Measurements from ENCODE around the gene ADGRV1. TPM values are rescaled to one million over a fixed set of nuclear protein-coding genes. Genes with fewer than 3 reads are reported as not detected.

The ADGRV1 gene
- total RNA-seq, 1 donor from 2014 or later = 18.2 TPM

GRCh38 chr5:90871391-90871991 is 312.9 kb downstream of the ADGRV1 start:
- no peaks in the 10 kb centered on the region for H3K36me3 Mint-ChIP-seq (ENCODE audit: unreplicated experiment)
- TF ChIP-seq, protein P1, sequence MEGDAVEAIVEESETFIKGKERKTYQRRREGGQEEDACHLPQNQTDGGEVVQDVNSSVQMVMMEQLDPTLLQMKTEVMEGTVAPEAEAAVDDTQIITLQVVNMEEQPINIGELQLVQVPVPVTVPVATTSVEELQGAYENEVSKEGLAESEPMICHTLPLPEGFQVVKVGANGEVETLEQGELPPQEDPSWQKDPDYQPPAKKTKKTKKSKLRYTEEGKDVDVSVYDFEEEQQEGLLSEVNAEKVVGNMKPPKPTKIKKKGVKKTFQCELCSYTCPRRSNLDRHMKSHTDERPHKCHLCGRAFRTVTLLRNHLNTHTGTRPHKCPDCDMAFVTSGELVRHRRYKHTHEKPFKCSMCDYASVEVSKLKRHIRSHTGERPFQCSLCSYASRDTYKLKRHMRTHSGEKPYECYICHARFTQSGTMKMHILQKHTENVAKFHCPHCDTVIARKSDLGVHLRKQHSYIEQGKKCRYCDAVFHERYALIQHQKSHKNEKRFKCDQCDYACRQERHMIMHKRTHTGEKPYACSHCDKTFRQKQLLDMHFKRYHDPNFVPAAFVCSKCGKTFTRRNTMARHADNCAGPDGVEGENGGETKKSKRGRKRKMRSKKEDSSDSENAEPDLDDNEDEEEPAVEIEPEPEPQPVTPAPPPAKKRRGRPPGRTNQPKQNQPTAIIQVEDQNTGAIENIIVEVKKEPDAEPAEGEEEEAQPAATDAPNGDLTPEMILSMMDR (IDR thresholded peaks at IDR 0.05; ENCODE audit: partially characterized antibody, unreplicated experiment) = no peak
- no peak overlapping the region for H3K4me3 Mint-ChIP-seq (ENCODE audit: unreplicated experiment)
- H3K9me3 Mint-ChIP-seq (ENCODE audit: unreplicated experiment) = no peaks in the 10 kb centered on the region
- H3K4me1 Mint-ChIP-seq (ENCODE audit: low read depth, unreplicated experiment) = peaks cover 3% of the 10 kb centered on the region
- H3K27ac Mint-ChIP-seq (ENCODE audit: unreplicated experiment) = no peak overlapping the region
- H3K27me3 Mint-ChIP-seq (ENCODE audit: unreplicated experiment) = no peaks in the 10 kb centered on the region
- DNase-seq = no peak

- H3K36me3 Mint-ChIP-seq (ENCODE audit: unreplicated experiment) = no peaks in the 10 kb centered on the region
- no peak overlapping the region for H3K4me3 Mint-ChIP-seq (ENCODE audit: unreplicated experiment)
- no peak for DNase-seq
- H3K9me3 Mint-ChIP-seq (ENCODE audit: unreplicated experiment) = no peaks in the 10 kb centered on the region
- H3K27me3 Mint-ChIP-seq (ENCODE audit: unreplicated experiment) = no peaks in the 10 kb centered on the region
- H3K27ac Mint-ChIP-seq (ENCODE audit: unreplicated experiment) = no peak overlapping the region
- TF ChIP-seq, protein P1 (IDR thresholded peaks at IDR 0.05; ENCODE audit: partially characterized antibody, unreplicated experiment) = no peak
- peaks cover 3% of the 10 kb centered on the region for H3K4me1 Mint-ChIP-seq (ENCODE audit: low read depth, unreplicated experiment)
Measured at GRCh38 chr5:90873033-90873517, 314.5 kb downstream of the ADGRV1 start.

- H3K4me3 Mint-ChIP-seq (ENCODE audit: unreplicated experiment) = no peak overlapping the region
- H3K36me3 Mint-ChIP-seq (ENCODE audit: unreplicated experiment) = no peaks in the 10 kb centered on the region
- no peak overlapping the region for H3K27ac Mint-ChIP-seq (ENCODE audit: unreplicated experiment)
- H3K4me1 Mint-ChIP-seq (ENCODE audit: low read depth, unreplicated experiment) = peaks cover 3% of the 10 kb centered on the region
- TF ChIP-seq, protein P1 (IDR thresholded peaks at IDR 0.05; ENCODE audit: partially characterized antibody, unreplicated experiment) = no peak
- no peaks in the 10 kb centered on the region for H3K9me3 Mint-ChIP-seq (ENCODE audit: unreplicated experiment)
- no peaks in the 10 kb centered on the region for H3K27me3 Mint-ChIP-seq (ENCODE audit: unreplicated experiment)
- DNase-seq = no peak
Measured at GRCh38 chr5:90874066-90874465, 315.5 kb downstream of the ADGRV1 start.

- Mint-ChIP-seq H3K27me3 (ENCODE audit: unreplicated experiment) (no peaks in the 10 kb centered on the region), H3K27ac (ENCODE audit: unreplicated experiment) (no peak overlapping the region), H3K4me1 (ENCODE audit: low read depth, unreplicated experiment) (peaks cover 3% of the 10 kb centered on the region), H3K4me3 (ENCODE audit: unreplicated experiment) (no peak overlapping the region), H3K36me3 (ENCODE audit: unreplicated experiment) (no peaks in the 10 kb centered on the region), H3K9me3 (ENCODE audit: unreplicated experiment) (no peaks in the 10 kb centered on the region)
- TF ChIP-seq, protein P1 (IDR thresholded peaks at IDR 0.05; ENCODE audit: partially characterized antibody, unreplicated experiment) = no peak
- no peak for DNase-seq
Measured at GRCh38 chr5:90875456-90875855, 316.9 kb downstream of the ADGRV1 start.

- H3K4me1 Mint-ChIP-seq (ENCODE audit: low read depth, unreplicated experiment) = peaks cover 3% of the 10 kb centered on the region
- H3K9me3 Mint-ChIP-seq (ENCODE audit: unreplicated experiment) = no peaks in the 10 kb centered on the region
- TF ChIP-seq, protein P1 (IDR thresholded peaks at IDR 0.05; ENCODE audit: partially characterized antibody, unreplicated experiment) = no peak
Measured at GRCh38 chr5:90876366-90876765, 317.8 kb downstream of the ADGRV1 start.

More at GRCh38 chr5:90876366-90876765, 317.8 kb downstream of the ADGRV1 start:
- no peaks in the 10 kb centered on the region for H3K27me3 Mint-ChIP-seq (ENCODE audit: unreplicated experiment)
- DNase-seq = no peak
- H3K4me3 Mint-ChIP-seq (ENCODE audit: unreplicated experiment) = no peak overlapping the region
- H3K36me3 Mint-ChIP-seq (ENCODE audit: unreplicated experiment) = no peaks in the 10 kb centered on the region
- H3K27ac Mint-ChIP-seq (ENCODE audit: unreplicated experiment) = no peak overlapping the region

All from glutamatergic neuron (in vitro differentiated cells).